OCI-M2 (cell line): Measurements from ENCODE around the gene TRPV4.

Experiments
- DNase-seq: peaks from one replicate; lab custom pipeline; 2025; ENCODE audit not compliant: unreplicated experiment; lab: John Stamatoyannopoulos, UW

TRPV4 gene

DNA sequence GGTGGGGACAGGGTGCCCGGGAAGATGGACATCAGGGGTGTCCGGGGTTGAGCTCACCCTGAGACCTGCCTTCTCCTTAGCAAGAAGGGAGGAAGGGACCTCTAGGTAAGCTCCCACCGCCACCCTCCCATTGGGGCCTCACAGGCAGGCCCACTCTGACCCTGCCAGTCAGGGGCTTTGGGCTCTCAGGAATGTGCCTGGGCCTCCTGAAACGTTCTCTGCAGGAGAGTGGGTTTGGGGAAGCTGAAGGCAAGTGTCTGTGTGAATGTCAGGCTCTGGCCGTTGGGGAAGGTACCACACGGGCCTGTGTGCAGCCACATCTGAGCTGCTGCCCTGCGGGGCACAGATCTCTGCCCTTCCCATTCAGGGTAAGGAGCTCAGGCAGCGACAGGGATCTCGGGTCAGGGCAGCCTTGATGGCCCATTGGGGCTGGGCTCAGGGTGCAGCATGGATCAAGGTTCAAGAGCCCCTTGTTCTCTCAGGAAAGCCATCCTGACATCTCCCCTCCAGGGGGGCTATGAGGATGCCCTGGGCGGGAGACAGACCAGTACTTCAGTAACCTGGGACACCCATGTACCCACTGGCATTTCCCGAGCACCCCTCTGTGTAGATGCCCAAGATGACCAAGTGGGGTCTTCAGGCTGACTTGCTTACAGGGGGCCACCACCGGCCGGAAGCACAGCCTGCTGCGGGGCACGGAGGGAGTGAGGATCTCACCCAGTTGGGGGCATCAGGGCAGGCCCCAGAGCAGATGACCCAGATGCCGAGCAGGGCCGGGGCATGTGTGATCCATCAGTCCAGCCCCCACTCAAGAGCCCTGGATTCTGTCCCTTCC lies 89.9 kb downstream of the TRPV4 start:
- no peak for DNase-seq

- no peak for DNase-seq
Measured at GRCh38 chr12:109741970-109742703, 91.1 kb downstream of the TRPV4 start.

DNA sequence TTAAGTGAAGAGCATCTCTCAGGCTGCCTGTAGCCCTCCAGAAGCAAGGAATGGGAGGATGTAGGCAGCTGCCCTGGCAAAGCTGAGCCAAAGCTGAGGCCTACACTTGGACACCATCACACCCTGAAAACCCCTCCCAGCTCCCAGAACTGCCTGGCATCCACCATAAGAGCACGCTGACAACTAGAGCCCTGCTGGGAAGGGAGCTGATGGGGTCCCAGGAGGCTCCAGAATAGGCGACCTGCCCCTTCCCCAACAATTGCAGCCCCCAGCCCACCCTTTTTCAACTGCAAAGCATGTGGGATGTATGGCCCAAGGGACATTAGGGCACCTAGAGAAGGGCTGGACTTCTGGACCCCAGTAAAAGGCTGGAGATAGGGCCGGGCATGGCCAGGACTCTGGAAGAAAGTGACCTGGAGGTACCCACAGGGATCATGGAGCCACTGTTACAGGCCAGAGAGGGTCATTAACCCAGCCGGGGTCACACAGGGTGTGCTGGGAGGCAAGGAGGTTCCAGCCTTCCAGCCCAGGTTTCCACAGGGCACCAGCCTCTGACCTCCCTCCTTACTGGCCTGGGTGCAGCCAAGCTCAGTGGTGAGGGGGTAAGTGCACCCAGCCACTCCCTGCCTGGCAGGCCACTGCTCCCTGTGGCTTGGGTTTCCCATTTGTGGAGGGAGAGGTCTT lies 91.8 kb downstream of the TRPV4 start:
- DNase-seq: no peak

DNA sequence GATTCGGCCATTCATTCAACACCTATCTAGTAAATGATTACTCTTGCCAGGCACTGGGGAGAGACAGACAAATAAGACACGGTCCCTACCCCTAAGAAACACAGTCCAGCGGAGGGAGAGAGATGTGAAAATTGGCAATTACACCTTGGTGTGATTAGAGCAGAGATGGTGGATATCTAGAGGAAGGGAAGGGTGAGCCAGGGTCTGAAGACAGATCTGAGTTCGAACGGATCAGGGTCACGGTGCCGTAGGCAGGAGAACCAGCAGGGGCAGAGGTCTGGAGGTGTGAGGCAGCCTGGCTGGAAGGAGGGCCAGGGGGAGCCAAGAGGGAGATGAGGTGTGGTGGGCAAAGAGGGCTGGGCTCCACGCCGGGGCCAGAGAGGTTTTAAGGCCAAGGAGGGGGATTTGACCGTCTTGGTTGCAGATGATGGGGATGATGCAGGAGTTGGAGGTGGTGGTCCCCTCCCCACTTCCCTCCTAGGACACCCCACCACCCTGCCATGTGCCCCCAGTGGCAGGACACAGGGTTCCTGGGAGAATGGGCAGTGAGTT lies 92.4 kb downstream of the TRPV4 start:
- no peak for DNase-seq

GRCh38 chr12:109739747-109740693 lies 93.2 kb downstream of the TRPV4 start:
- no peak for DNase-seq

GRCh38 chr12:109738878-109739665 lies 94.1 kb downstream of the TRPV4 start:
- DNase-seq: no peak

GRCh38 chr12:109738209-109738608 lies 95.0 kb downstream of the TRPV4 start:
- no peak for DNase-seq

- DNase-seq: no peak
Measured at GRCh38 chr12:109737631-109738030, 95.6 kb downstream of the TRPV4 start.

GRCh38 chr12:109737126-109737525 lies 96.1 kb downstream of the TRPV4 start:
- DNase-seq: no peak

GRCh38 chr12:109736552-109737108 lies 96.6 kb downstream of the TRPV4 start:
- no peak for DNase-seq

GRCh38 chr12:109735825-109736551 lies 97.2 kb downstream of the TRPV4 start:
- DNase-seq: no peak

DNA sequence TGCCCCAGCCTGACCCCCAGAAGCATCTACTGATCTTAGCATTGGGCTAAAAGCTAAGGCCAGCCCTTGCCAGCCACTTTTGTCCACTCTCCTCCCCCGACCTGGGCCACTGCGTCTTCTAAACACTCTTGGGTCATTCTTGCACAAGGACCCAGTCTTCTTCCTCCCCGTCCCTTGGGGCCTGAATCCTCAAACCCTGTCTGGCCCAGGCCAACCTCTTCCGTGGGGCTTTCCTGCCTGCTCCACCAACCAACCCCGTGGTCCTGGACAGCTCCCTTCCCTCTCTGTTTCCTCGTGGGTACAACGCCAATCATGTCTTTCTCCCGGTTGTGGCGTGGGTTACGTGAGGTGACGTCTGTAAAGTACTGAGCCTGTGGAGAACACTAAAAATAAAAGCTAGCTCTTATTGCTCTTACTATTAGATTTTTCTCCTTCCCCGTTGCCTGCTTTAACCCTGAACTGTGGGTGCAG lies 98.1 kb downstream of the TRPV4 start:
- DNase-seq: no peak

DNA sequence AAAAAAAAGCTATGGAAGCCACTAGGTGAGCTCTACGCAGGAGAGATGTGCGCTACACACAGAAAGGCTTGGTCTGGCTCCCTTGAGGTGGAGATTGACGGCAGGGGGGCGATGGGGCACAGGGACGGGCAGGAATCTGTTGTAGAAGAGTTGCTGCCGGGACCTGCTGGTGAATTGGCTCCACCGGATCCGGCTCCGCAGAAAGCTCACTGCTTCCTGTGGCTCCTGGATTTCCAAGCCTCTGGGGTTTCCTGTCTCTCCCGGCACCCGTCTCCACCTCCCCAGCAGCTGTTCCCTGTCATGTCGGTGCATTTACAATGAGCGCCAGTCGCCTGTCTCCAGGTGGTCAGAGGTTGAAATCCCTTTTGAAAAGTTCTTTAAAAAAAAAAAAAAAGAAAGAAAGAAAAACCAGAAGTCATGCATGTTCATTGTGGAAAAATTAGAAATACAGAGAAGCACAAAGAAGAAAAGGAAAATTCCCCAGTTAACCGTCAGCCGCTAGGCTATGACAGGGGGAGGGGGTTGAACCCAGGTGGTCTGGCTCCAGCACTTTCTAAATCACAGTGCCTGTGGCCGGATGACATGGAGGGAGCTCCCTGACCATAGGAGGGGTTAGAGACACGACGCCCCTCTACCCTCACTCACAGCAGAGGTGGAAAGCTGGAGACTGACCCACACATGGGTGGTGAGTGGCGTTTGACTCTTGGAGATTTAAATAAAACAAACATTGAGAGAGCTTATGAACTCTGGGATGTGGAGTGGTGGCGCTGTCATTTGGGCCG lies 98.8 kb downstream of the TRPV4 start:
- DNase-seq: no peak
